ENCODE results near the gene ITCH. TPM values are rescaled to one million over a fixed set of nuclear protein-coding genes. Genes with fewer than 3 reads are reported as not detected.
"Not testable (repeated sequence)": the region's sequence is repeated elsewhere in the genome, so short reads cannot be mapped to it uniquely, and the experiment has no call there.

The ITCH gene
- total RNA-seq, 4 donors from 2014 or later, result 50.3 to 64.3 (median 52.8) TPM

DNA sequence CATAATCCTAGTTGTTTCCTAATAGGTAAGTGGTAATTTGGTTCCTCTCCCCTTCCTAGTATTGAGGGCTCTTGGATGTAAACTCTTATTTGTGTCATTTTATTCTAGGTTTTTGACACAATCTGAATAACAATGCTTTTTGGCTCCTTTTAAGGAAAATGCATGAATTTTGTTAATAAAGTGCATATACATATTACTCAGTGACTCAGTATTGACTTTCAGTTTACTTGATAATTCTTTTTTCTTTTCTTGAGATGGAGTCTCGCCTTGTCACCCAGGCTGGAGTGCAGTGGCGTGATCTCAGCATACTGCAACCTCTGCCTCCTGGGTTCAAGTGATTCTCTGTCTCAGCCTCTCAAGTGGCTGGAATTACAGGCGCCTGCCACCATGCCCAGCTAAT, 19.1 kb downstream of the ITCH start:
- no peak for DNase-seq (ENCODE audit: extremely low spot score)
- 100% methylated on average over 3 of the region's 3 CpGs for WGBS
- no peak overlapping the region for H3K4me3 ChIP-seq
- H3K4me1 ChIP-seq, result peaks cover 19 to 45% (median 38%) of the 10 kb centered on the region in 4 donors
- peaks cover 0 to 10% (median 0%) of the 10 kb centered on the region in 4 donors for H3K36me3 ChIP-seq
- no peaks in the 10 kb centered on the region for H3K27me3 ChIP-seq
- intact Hi-C loops (cut with DNase I), result no loop called here
- no peaks in the 10 kb centered on the region for H3K9me3 ChIP-seq
- TF ChIP-seq, protein P1, sequence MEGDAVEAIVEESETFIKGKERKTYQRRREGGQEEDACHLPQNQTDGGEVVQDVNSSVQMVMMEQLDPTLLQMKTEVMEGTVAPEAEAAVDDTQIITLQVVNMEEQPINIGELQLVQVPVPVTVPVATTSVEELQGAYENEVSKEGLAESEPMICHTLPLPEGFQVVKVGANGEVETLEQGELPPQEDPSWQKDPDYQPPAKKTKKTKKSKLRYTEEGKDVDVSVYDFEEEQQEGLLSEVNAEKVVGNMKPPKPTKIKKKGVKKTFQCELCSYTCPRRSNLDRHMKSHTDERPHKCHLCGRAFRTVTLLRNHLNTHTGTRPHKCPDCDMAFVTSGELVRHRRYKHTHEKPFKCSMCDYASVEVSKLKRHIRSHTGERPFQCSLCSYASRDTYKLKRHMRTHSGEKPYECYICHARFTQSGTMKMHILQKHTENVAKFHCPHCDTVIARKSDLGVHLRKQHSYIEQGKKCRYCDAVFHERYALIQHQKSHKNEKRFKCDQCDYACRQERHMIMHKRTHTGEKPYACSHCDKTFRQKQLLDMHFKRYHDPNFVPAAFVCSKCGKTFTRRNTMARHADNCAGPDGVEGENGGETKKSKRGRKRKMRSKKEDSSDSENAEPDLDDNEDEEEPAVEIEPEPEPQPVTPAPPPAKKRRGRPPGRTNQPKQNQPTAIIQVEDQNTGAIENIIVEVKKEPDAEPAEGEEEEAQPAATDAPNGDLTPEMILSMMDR (IDR thresholded peaks at IDR 0.05), result no peak
- no peak for TF ChIP-seq POLR2AphosphoS5 (IDR thresholded peaks at IDR 0.05)
- TF ChIP-seq POLR2A (IDR thresholded peaks at IDR 0.05; ENCODE audit: low read depth), result no peak
- no peak for TF ChIP-seq EP300 (IDR thresholded peaks at IDR 0.05)
- H3K27ac ChIP-seq (replicated peaks in 1 of 4), result no peak overlapping the region

DNA sequence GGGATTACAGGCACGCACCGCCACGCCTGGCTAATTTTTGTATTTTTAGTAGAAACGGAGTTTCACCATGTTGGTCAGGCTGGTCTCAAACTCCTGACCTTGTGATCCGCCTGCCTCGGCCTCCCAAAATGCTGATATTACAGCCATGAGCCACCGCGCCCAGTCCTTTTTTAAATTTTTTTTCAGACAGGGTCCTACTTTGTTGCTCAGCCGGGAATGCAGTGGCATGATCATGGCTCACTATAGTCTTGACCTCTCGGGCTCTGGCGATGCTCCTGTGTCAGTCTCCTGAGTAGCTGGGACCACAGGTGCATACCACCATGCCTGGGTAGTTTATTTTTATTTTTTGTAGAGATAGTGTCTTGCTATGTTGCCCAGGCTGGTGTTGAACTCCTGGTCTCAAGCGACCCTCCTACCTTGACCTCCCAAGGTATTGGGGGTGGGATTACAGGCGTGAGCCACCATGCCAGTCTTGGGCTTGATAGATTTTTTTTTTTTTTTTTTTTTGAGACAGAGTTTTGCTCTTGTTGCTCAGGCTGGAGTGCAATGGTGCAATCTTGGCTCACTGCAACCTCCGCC, 19.9 kb downstream of the ITCH start:
- intact Hi-C loops (cut with DNase I); H3K36me3 ChIP-seq; H3K9me3 ChIP-seq; H3K4me3 ChIP-seq; H3K27ac ChIP-seq (replicated peaks in 1 of 4); DNase-seq (ENCODE audit: extremely low spot score); H3K27me3 ChIP-seq: not testable (repeated sequence)
- peaks cover 19 to 45% (median 41%) of the 10 kb centered on the region in 4 donors for H3K4me1 ChIP-seq
- 94% methylated on average over 14 of the region's 14 CpGs for WGBS

DNA sequence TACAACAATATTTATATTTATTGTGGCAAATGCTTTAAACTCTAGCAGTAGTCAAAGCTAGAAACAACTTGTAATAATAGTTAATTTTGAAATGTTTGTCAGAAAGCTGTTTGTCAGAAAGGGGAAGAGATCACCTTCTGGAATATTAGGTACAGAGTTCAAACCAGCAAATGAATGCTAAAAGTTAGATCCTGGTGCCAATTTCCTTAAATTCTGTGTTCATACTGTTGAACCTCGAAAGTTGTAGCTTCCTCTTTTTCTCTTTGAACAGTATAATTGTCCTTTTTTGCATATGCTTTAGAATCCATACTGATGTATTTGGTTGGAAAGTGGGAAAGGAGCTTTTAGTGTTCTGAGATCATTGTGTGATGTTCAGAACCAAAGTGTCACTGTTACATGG, 22.4 kb downstream of the ITCH start:
- Histone ChIP-seq H3K27me3 (no peaks in the 10 kb centered on the region), H3K9me3 (no peaks in the 10 kb centered on the region), H3K36me3 (peaks cover 0 to 10% (median 0%) of the 10 kb centered on the region in 4 donors), H3K27ac (replicated peaks in 1 of 4) (no peak overlapping the region), H3K4me1 (peaks cover 21 to 58% (median 46%) of the 10 kb centered on the region in 4 donors), H3K4me3 (no peak overlapping the region)
- WGBS, result 50% methylated on average over 1 of the region's 1 CpG
- intact Hi-C loops (cut with DNase I), result no loop called here
- no peak for DNase-seq (ENCODE audit: extremely low spot score)
- TF ChIP-seq EP300 (IDR thresholded peaks at IDR 0.05) (no peak), POLR2AphosphoS5 (IDR thresholded peaks at IDR 0.05) (no peak), POLR2A (IDR thresholded peaks at IDR 0.05; ENCODE audit: low read depth) (no peak)
- TF ChIP-seq, protein P1 (IDR thresholded peaks at IDR 0.05), result no peak

DNA sequence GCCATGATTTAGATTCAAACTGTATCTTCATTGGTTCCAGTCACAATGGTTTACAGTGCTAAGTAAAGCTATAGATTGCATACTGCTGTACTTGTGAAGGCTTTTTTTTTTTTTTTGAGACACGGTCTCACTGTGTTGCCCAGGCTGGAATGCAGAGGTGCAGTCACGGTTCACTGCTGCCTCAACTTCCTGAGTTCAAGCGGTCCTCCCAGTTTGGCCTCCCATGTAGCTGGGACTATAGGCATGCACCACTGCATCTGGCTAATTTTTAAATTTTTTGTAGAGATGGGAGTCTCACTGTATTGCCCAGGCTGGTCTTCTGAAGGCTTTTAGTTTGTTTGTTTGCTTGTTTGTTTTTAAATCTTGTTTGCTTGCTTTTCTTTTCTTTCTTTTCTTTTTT, 24.9 kb downstream of the ITCH start:
- DNase-seq (ENCODE audit: extremely low spot score), result no peak
- Histone ChIP-seq H3K27me3 (no peaks in the 10 kb centered on the region), H3K4me3 (no peak overlapping the region), H3K9me3 (no peaks in the 10 kb centered on the region), H3K4me1 (peaks cover 30 to 67% (median 55%) of the 10 kb centered on the region in 4 donors), H3K27ac (replicated peaks in 1 of 4) (no peak overlapping the region), H3K36me3 (peaks cover 0 to 6% (median 5%) of the 10 kb centered on the region in 4 donors)
- TF ChIP-seq, protein P1 (IDR thresholded peaks at IDR 0.05), result no peak
- TF ChIP-seq EP300 (IDR thresholded peaks at IDR 0.05) (no peak), POLR2A (IDR thresholded peaks at IDR 0.05; ENCODE audit: low read depth) (no peak), POLR2AphosphoS5 (IDR thresholded peaks at IDR 0.05) (no peak)
- WGBS, result 90% methylated on average over 3 of the region's 3 CpGs
- intact Hi-C loops (cut with DNase I), result no loop called here

DNA sequence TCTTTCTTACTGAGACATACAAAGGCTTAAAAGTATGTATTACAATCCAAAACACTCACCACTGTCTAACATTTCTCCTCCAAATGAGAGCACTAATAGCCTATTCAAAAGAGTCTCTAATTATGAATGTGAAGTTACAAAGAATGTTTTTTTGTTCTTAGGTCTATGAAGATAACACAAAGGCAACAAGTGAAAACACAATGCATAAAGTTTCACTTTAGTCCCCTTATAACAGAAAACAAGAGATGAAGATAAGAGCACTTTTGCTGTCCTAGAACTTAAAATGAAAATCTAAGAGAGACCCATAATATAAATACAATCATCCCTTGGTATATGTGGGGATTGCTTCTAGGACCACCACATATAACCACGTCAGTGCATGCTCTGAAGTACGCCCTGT, 25.6 kb downstream of the ITCH start:
- peaks cover 30 to 67% (median 55%) of the 10 kb centered on the region in 4 donors for H3K4me1 ChIP-seq
- H3K9me3 ChIP-seq, result no peaks in the 10 kb centered on the region
- peaks cover 0 to 11% (median 8%) of the 10 kb centered on the region in 4 donors for H3K36me3 ChIP-seq
- 96% methylated on average over 2 of the region's 2 CpGs for WGBS
- H3K27me3 ChIP-seq, result no peaks in the 10 kb centered on the region
- H3K27ac ChIP-seq (replicated peaks in 1 of 4), result no peak overlapping the region
- intact Hi-C loops (cut with DNase I), result no loop called here
- H3K4me3 ChIP-seq, result no peak overlapping the region
- TF ChIP-seq POLR2A (IDR thresholded peaks at IDR 0.05; ENCODE audit: low read depth) (no peak), POLR2AphosphoS5 (IDR thresholded peaks at IDR 0.05) (no peak), EP300 (IDR thresholded peaks at IDR 0.05) (no peak)
- TF ChIP-seq, protein P1 (IDR thresholded peaks at IDR 0.05), result no peak
- no peak for DNase-seq (ENCODE audit: extremely low spot score)
